Right hindlimb (tissue), 1 donor: Measurements from ENCODE around the gene RNF113B.

Source experiments
- DNase-seq: peaks from one replicate; pipeline ENCODE4 v3.0.0-alpha.2; 2018

Gene RNF113B

DNA sequence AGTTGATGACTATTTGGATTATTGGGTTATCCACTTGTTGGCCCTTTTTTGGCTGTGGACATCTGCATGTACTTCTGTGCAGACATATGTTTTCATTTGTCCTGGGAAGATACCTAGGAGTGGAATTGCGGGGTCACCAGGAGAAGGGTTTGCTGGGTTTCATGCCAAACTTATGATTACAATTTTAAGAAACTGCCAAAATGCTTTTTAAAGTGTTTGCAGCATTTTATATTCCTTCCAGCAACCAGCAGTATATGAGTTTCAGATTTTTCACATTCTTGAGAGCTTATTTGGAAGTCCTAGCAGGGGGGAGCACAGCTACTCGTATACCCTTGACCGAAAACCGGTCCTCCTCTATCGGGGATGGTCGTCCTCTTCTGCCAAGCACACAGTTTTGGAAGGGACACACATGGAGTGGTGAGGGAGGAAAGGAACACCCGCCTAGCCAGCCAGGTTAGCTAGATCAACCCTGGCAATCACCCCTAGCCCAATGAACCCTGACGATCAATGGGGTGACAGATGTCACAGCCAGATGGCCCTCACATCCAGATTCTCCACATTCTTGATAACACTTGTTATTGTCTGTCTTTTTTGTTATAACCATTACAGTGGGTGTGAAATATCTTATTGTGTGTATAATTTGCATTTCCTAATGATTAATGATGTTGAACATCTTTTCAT, 26.7 kb upstream of the RNF113B start:
- DNase-seq = no peak

DNA sequence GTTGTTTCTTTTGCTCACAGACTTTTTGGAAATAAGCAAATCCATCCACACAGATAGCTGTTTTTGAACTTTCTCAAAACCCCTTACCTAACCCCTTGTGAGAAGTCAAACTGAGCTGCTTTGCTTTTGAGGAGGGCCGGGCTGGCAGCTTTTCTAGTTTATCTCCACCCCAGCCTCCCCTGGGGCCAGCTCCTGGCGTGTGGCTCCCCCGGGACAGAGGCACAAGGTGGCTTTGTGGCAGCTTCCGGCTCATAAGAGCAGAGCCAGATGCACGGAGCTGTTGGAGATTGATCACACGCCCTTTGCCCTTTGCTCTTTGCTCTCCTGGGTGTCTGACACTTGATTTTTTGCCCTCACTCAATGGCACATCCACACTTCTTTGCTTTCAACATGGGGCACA, 24.9 kb upstream of the RNF113B start:
- DNase-seq = no peak

DNA sequence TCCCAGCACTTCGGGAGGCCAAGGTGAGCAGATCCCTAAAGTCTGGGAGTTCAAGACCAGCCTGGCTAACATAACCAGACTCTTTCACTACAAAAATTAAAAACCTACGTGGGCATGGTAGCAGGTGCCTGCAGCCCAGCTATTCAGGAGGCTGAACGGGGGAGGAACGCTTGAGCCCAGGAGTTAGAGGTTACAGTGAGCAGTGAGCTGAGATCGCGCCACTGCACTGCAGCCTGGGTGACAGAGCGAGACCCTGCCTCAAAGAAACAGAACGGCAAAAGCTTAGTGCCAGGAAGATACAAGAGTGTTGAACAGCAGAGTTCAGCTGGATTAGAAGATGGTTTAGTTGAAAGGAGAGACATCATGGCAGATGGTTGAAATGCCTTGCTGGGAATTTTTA, 24.1 kb upstream of the RNF113B start:
- no peak for DNase-seq

DNA sequence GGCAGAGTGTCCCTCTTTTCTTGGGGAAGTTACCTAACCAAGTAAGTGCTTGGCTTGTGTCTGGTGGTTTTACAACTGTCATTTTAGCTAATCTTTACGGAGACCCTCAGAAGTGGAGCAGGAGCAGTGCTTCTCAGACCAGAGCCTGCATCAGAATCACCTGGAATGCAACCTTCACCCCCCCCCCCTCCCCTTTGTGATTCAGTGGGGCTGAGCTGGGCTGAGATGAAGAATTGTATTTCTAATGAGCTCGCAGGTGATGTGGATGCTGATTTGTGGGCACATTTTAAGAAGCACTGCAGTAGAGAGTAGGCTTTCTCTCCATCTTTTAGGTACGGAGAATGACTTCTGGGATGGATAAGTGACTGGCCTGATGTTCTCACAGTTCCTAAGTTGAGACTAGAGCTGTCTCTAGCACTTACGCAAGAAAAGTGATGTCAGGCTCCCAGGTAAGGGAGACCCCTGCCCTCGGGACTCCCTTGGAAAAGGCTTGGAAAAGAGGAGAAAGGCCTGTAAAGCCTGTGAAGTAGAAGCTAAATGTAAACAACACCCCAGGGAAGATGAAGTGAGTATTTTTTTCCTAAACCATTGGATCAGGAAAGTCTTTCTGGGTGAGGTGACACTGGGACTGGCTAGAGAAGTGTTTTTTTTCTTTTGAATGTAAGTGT, 23.3 kb upstream of the RNF113B start:
- DNase-seq = no peak

DNA sequence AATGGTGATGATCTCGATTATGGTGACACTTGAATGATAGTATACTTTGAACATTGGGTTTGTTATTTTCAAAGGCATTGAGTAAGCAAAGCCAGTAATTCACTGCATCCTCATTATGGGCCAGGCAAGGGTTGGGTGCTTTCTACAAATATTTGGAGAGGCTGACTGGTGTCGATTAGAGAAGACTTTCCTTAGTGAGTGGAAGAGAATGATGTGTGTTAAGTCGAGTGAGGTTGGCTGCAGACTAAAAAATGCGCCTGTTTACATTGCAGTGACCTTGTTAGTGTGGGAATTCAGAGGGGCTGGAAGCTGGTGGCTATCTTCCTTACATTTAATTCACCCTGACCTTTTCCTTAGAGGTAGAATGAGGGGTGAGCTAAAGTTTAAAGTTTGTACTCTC, 22.4 kb upstream of the RNF113B start:
- no peak for DNase-seq

DNA sequence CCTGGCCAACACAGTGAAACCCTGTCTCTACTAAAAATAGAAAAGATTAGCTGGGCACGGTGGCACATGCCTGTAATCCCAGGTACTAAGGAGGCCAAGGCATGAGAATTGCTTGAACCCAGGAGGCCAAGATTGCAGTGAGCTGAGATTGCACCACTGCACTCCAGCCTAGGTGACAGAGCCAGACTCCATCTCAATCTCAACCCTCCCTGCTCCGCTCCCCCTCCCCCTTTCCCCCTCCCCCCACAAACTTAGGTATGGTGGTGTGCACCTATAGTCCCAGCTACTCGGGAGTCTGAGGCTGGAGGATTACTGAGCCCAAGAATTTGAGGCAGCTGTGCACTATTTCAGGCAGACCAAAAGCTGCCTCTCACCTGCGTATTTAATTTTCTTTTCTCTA, 21.6 kb upstream of the RNF113B start:
- DNase-seq = no peak

DNA sequence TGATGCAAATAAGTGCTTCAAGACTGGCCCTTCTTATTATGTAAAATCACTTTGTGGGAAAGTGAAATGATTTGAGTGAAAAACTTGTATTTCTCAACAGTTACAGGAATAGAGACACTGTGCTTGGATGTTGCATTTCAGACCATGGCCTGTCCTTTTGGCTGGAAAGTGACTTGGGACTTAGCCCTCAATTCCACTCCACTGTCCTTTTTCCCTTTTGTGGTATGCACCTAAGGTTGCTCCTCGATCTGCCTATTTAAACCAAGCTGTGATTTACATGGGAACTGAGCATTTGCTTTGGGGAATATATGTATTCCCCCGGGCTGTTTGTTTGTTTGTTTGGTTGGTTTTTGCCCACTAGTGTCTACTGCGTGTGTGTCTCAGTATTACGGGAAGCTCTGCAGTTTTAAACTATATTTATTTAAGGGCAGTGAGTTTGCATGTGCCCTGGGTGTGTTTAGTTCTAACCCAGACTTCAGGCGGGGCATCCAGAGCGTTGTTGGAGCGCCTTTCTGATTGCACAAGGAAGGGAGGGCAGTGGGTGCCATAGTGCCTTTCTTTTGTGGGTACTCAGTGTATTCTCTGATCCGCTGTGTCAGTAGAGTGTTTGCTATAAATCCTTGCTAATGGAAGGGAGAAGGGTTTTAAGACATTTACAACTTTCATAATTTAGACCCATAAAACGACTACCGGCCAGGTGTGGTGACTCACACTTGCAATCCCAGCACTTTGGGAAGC, 18.2 kb upstream of the RNF113B start:
- DNase-seq = no peak

DNA sequence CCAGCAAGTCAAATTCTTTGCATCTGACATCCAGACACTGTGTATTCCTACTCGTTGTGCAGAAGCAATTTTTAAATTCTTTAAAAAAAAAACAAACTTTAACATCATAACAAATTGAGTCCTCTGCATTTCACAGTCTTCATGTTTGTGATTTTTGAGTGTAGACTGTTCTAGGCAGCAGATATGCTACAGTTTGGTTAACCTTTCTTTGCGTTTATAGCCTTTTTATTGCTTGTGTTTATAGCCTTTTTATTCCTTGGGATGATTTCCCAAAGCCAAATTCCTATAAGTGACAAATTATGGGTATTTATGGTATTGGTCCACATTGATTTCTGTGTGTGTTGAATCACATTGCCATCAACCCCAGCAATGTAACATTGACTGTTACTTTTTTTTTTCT, 14.9 kb upstream of the RNF113B start:
- DNase-seq = no peak

DNA sequence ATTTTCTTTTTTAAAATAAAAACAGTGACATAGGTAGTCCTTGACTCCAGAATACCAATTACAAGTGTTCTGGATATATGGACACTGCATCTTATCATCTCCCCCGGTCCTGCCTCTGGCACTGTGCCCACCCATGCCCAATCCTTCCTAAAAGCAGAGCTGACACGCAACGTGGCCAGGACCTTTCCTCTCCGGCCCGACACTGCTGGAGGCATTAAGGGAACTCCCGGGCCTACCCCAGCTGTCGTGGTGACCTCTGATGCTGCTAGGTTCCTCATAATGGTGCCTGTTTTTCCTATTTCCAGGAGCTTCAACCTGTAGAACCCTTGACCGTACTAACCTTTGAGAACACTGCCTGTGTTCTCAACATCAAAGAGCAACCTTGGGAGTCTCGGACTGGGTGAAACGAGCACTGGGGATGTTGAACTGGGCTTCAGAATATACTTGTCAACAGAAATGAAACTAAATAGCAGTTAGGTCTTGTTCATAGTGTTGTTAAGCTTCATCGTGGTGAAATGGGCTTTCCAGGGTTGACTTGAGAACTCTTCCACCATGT, 13.9 kb upstream of the RNF113B start:
- no peak for DNase-seq

DNA sequence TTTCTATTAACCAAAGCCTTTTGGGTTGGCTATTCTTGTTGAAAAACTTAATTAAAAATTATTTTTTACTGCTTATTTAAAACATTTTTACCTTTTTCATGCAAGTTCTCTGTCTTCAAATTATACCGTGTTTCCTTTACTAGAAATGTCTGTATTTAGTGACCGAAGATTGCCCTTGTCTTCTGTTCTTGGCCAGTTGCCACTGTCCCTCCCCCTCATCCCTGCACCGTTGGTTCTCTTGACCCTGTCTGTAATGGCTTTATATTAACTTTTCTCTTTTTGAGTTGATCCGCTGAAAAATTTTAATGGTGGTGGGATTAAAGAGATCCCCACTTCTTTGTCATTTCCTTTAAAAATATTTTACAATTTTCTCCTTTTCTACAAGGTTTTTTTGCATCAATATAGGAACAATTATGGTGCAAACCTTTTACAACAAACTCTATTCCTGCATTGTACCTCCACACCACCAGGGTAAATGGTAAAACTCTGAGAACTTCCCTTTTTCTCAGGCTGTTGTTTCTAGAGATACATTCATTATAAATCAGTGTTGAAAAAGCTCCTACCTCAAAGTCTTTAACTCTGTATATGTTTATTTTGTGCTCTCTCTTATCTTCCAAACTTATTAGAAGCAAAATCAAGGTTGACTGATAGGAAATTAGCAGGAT, 12.9 kb upstream of the RNF113B start:
- DNase-seq = no peak

DNA sequence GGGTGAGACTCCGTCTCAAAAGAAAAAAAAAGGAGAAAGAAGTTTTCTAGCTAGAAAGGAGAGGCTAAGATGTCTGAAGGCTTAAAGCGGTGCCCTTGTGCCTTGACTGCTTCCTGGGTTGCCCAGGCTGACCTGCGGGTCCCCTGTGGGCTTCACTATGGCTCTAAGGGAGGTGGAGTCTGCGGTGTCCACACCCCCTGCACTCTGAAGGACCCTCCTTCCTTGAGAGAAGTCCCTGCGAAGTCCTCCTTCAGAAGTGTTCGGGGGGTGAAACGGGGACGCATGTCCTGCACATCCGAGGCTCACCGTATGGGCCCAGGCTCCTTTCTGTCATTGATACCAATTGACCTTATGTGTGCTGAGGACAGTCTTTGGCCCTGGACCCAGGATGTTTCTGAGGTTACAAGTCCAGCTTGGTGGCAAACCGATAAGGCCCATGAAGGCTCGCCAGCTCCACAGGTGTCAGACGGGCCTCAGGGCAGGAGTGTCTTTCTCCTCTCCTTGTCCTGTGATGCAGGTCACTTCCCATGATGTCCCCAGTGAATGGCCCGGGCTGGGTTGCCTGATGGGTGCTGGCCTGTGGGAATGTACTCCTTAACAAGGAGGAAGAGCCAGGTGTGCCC, 11.6 kb upstream of the RNF113B start:
- DNase-seq = no peak

DNA sequence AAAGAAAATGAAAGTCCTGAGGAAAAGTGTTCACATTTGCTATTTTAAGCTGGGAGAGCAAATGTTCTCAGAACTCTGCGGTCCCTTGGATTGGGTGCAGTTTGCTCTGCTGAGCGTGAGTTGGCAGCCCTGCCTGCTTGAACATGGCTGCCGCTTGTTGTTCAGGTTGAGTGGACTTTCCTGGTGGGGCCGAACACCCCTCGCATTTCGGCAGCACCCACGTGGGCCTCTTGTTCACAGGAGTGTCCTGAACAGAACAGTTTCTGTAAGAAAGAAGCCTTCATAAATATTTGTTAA, 10.8 kb upstream of the RNF113B start:
- DNase-seq = no peak

DNA sequence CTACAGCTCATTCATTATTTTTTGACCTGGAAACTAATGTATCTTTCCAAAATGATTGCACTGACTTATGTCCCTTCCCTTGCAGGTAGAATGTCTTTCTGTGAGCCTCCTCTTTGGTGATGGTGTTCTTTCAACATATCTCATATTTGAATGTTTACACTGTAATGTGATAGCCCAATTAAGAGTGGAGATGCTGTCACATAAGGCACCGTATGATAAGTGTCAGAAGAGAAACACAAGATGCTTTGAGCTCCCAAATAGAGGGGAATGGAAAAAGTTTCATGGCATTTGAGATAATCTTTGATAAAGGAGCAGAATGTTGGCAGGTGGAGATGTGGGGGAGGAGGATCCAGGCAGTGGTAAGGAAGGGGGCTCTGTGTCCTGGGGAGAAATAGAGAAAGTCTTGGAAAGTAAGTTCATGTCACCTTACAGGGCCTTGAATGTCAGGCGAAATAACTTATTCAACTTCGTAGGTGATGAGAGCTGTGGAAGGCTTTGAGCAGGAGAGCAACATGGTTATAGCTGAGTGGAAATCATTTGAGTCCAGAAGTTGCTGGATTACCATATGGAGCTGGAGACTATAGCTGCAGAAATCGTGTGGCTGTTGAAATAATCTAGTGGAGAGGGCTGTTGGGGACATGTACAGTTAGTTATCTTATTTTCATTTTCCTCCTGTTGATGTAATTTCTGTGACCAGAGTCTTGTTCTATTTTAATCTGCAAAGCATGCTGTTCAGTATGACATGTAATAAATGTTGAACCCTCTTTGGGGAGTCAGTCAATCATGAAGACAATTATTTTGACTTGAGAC, 10.3 kb upstream of the RNF113B start:
- no peak for DNase-seq

DNA sequence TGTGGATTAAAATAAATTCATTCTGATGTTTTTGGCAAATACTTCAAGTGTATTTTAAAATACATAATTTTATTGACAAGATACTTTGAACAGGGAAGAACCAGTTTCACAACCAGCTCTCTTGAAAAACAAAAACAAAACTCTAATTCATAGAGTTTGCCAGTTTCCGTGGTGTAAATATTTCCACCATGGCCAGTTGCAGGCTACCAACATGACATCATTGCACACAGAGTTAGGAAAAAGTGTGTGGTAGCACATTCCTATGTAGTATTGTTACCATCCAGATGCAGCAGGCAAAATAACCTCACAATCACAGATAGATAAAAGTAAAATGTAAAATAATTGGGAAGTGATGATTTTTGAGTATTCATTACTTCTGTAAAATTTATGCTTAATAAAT, 7.7 kb upstream of the RNF113B start:
- no peak for DNase-seq

DNA sequence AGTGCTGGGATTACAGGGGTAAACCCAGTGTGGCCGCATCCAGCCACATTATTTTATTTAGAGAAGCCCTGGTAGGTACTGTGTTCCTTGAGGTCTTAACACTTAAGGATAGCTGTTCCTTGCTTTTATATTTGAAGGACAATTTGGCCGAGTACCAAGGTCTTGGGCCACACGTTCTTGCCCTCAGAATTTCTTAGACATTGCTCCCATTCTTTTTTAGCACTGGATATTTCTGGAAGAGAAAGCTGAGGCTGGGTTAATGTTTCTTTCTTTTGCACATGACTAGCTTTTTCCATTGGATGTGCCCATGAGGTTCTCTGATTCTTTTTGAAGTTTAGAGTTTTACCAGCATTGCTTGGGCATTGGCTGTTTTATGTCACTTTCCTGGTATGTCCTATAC, 5.5 kb upstream of the RNF113B start:
- DNase-seq = no peak

DNA sequence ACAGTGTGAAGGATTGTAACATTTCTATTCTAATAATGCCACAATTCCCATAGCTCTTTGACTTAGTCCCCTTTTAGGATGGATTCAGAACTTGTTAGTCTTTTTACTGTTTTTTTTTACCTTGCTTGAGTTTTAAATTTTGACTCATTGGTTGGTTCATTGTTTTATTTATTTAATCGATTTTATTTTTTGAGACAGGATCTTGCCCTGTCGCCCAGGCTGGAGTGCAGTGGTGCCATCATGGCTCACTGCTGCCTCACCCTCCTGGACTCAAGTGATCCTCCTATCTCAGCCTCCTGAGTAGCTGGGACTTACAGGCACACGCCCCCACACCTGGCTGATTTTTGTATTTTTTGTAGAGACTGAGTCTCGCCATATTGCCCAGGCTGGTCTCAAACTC, 5.1 kb upstream of the RNF113B start:
- DNase-seq = no peak

DNA sequence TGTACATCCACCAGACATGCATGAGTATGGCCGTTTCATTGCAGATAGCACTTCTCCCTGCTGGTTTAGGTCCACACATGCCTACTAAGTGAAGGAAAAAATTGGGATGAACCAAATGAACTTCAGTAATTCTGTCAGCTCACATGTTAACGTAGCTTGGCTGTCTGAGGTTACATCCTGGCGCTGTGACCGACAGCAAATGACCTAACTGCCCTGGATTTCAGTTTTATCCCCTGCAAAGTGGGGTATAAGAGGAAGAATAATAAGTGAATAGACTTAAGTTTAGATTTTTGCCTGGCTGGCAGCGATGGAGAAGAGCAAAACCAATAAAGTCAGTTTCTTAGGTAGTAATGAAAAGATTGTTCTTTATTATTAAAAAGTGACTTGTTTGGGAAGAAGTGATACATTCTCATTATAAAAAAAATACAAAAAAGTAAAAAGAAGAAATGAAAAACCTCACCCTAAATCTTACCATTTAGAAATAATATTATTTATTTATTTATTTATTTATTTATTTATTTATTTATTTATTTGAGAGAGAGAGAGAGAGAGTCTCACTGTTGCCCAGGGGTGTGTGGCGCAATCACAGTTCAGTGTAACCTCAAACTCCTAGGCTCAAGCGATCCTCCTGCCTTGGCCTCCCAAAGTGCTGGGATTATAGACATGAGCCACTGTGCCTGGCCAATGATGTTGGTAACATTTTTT, 4.2 kb upstream of the RNF113B start:
- DNase-seq = no peak

DNA sequence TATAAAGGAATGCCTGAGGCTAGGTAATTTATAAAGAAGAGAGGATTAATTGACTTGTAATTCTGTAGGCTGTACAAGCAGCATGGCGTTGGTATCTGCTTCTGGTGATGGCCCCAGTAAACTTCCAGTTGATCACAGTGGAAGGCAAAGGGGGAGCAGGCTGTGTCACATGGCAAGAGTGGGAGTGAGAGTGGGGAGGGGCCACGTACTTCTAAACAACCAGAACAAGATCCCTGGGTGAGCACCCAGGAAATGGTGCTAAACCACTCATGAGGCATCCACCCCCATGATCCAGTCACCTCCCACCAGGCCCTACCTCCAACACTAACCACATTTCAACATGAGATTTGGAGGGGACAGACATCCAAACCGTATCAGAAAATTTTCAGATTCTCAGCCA, 3.0 kb upstream of the RNF113B start:
- no peak for DNase-seq

DNA sequence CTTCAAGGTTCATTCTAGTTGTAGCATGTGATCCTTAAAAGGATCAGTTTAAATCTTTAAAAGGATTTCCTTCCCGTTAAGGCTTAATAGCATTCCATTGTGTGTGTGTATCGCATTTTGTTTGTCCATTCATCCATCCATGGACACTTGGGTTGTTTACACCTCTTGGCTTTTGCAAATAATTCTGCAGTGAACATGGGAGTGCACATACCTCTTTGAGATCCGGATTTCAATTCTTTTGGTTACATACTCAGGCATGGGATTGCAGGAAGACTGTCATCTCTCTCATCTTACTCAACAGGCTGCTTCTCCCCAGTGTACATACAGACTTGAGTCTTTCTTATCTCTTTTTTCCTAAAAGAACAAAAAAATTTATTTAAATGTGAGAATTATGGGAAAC, 1.2 kb downstream of the RNF113B start:
- DNase-seq = no peak

DNA sequence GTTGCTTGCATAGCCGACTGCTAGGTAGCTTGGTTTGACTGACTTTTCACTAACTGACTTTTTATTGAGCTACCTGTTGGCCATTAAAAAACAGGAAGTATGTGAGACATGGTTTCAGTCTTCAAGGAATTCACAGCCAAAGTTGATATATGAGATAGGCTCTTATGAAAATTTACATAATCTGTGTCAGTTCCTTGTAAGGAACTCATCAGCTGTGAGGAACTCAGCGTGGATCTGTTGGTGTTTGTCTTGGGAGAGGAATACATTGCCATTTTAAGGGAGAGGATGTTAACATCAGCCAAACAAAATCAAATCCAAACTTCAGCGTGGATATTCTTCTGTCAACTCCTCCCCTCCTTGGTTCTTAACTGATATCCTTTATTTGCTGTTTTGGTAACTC, 2.0 kb downstream of the RNF113B start:
- no peak for DNase-seq

DNA sequence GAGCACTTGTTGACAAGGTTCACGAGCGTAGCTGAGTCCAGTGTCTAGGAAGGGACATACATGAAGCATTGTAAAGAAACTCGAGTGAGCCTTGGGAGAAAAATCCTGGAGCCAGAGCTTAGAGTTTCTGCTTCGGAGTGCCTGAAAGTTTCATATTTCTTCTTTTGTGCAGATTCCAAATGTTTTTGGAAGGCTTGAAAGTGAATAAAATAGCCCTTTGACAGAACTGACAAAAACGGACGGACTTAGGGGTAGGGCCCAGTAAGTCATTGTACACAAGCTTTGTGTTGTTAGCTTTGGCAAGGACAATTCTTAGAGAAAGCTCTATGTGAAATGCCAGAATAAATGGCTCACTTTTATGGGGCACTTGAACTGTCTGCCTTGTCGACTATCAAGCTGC, 2.8 kb downstream of the RNF113B start:
- no peak for DNase-seq
